HUES48 (cell line): Measurements from ENCODE around the gene RAPGEF2.
A peak's percentile ranks its signal among the peaks of the same experiment; 100 is the strongest.
"Not testable (repeated sequence)": the region's sequence is repeated elsewhere in the genome, so short reads cannot be mapped to it uniquely, and the experiment has no call there.

Experiments used
- H3K27ac ChIP-seq: one replicate; pipeline ENCODE4 v1.7.0; 2013; ENCODE audit warnings: low read depth, low read length, inconsistent platforms
- H3K27me3 ChIP-seq: 2 replicates; pipeline ENCODE4 v1.6.1; 2013; ENCODE audit warnings: mild to moderate bottlenecking, low read length; ENCODE audit not compliant: control insufficient read depth, insufficient read depth
- H3K36me3 ChIP-seq: 2 replicates; pipeline ENCODE4 v1.6.1; 2013; ENCODE audit warnings: low read length; ENCODE audit not compliant: control insufficient read depth, insufficient read depth
- H3K4me1 ChIP-seq: 2 replicates; pipeline ENCODE4 v1.6.1; 2013; ENCODE audit warnings: mild to moderate bottlenecking, low read length; ENCODE audit not compliant: control insufficient read depth, insufficient read depth
- H3K4me3 ChIP-seq: 2 replicates; pipeline ENCODE4 v1.5.1; 2013; ENCODE audit warnings: mild to moderate bottlenecking, low read depth, low read length
- H3K9ac ChIP-seq: 2 replicates; pipeline ENCODE4 v1.6.1; 2013; ENCODE audit warnings: mild to moderate bottlenecking, low read depth, low read length, moderate library complexity
- H3K9me3 ChIP-seq: 2 replicates; pipeline ENCODE4 v1.6.1; 2013; ENCODE audit warnings: low read length; ENCODE audit not compliant: control insufficient read depth, insufficient read depth

RAPGEF2 gene

DNA sequence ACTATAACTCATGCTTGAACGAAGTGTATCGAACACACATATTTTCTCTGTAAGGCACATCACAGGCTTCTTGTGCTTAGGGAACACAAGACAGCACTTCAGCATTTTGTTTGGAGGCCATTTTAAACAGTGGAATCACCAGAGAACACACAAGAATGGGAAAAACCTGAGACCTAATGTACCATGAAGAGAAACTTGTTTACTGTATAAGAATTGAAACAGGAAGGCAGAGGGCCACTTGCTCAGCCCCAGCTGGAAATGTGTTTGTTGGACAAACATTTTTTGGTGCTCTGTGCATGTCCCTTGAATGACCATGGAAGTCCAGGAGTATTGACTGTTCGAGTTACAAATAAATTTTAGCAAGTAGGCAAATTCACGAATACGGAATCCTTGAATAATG is 47.5 kb downstream of the RAPGEF2 start:
- Histone ChIP-seq H3K4me1 (peaks cover 20% of the 10 kb centered on the region), H3K36me3 (no peaks in the 10 kb centered on the region), H3K27me3 (no peaks in the 10 kb centered on the region), H3K9ac (no peak overlapping the region), H3K27ac (peak overlapping the region; percentile 38), H3K4me3 (no peak overlapping the region), H3K9me3 (no peaks in the 10 kb centered on the region)

DNA sequence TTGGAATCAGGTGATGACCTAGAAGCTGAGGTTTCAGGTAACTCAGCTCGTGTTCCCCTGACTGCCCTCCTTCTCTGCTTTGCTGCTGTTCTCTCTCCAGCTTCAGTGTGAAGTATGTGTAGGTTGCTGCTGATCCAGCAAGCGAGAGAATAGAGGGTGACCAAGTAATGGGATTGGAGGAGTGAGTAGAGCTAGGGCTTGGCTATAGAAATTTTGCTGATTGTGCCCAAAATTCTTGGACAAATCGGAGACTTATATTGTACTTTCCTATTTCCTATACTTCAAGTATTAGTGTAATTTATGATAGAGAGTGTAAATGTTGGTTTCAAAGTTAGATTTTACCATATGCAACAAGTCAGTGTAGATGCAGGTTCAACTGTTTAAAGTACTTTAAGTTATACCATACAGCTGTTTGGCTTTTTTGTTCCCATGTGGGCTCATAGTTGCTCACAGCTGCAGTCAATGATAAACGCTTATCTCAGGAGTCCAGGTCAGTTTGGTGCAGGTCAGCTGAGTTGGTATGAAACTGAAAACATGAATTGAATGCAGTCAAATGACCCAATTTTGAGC is 48.0 kb downstream of the RAPGEF2 start:
- no peak overlapping the region for H3K4me3 ChIP-seq
- no peaks in the 10 kb centered on the region for H3K9me3 ChIP-seq
- no peak overlapping the region for H3K9ac ChIP-seq
- H3K27me3 ChIP-seq: no peaks in the 10 kb centered on the region
- no peaks in the 10 kb centered on the region for H3K36me3 ChIP-seq
- H3K4me1 ChIP-seq: peaks cover 20% of the 10 kb centered on the region
- H3K27ac ChIP-seq: peak overlapping the region; percentile 38

DNA sequence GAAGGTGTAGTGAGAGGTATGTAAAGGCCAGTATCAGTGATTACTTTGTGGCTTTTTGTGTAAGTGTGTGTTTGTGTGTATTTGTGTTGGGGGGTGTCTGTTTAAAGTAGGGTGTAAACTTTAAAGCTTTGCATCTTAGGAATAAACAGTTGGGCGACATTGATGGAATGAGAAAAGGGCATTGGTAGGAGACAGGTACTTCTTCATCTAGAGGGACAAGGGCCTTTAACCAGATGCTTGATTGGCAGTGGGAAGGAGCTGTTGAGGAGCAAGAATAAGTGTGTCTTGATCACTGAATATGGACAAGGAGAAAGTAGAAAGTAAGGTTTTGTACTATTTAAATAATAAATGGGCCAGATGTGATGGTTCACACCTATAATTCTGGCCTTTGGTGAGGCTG is 48.8 kb downstream of the RAPGEF2 start:
- H3K27me3 ChIP-seq: no peaks in the 10 kb centered on the region
- no peak overlapping the region for H3K4me3 ChIP-seq
- H3K9me3 ChIP-seq: no peaks in the 10 kb centered on the region
- peaks cover 23% of the 10 kb centered on the region for H3K4me1 ChIP-seq
- H3K36me3 ChIP-seq: no peaks in the 10 kb centered on the region
- no peak overlapping the region for H3K9ac ChIP-seq
- H3K27ac ChIP-seq: no peak overlapping the region

DNA sequence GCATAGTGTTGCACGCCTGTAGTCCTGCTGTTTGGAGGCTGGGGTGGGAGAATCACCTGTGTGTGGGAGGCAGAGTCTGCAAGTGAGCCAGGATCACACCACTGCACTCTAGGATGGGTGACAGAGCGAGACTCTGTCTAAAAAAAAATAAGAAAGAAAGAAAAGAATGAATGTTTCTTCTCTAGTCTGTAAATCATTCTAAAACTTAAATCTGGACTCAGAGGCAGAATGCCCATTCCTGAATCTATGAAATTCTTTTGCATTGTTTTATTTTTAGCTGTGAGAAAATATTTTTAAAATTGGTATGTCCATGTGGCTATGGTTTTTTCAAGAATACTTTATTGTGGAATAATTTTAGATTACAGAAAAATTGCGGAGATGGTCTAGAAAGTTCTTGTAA is 49.3 kb downstream of the RAPGEF2 start:
- H3K27ac ChIP-seq: no peak overlapping the region
- no peaks in the 10 kb centered on the region for H3K36me3 ChIP-seq
- no peaks in the 10 kb centered on the region for H3K27me3 ChIP-seq
- H3K9ac ChIP-seq: no peak overlapping the region
- peaks cover 27% of the 10 kb centered on the region for H3K4me1 ChIP-seq
- no peak overlapping the region for H3K4me3 ChIP-seq
- H3K9me3 ChIP-seq: no peaks in the 10 kb centered on the region

DNA sequence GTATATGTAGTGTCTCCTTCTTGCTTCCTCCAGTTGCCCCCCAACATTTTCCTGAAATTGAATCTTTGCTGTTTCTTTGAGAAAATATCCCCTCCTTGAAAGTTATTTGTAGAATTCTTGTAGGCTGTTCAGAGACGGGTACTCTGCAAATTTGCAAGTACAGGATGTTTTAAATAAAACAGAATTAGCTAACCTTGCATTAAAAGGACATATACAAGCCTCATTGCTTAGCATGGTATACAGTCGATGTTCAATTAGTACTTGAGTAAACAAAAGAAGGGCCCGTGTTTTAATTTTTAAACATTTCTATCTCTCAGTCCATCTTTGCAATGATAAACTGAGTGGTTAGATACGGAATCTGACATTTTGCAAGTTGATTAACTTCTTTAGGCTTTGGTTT is 50.8 kb downstream of the RAPGEF2 start:
- H3K9me3 ChIP-seq: no peaks in the 10 kb centered on the region
- no peaks in the 10 kb centered on the region for H3K36me3 ChIP-seq
- peaks cover 41% of the 10 kb centered on the region for H3K4me1 ChIP-seq
- no peak overlapping the region for H3K9ac ChIP-seq
- H3K27ac ChIP-seq: no peak overlapping the region
- no peaks in the 10 kb centered on the region for H3K27me3 ChIP-seq
- no peak overlapping the region for H3K4me3 ChIP-seq

DNA sequence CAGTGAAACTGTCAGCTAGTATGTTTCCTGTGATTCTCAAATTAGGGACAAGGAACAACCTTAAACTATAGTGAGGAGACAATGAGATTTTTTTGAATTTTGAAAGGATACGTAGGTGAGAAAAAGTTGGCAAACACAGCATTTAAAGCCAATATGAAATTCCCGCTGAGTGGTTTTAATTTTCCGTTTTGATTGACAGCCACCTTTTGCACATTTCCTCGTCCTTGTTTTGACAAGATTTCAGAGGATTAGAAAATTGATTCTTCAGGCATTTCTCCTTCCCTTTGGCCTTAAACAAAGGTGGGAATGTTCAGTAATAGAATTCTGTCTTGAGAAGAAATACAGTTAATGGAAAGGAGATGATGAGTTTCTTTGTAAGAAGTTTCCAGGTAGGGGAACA is 52.2 kb downstream of the RAPGEF2 start:
- H3K36me3 ChIP-seq: no peaks in the 10 kb centered on the region
- peaks cover 45% of the 10 kb centered on the region for H3K4me1 ChIP-seq

DNA sequence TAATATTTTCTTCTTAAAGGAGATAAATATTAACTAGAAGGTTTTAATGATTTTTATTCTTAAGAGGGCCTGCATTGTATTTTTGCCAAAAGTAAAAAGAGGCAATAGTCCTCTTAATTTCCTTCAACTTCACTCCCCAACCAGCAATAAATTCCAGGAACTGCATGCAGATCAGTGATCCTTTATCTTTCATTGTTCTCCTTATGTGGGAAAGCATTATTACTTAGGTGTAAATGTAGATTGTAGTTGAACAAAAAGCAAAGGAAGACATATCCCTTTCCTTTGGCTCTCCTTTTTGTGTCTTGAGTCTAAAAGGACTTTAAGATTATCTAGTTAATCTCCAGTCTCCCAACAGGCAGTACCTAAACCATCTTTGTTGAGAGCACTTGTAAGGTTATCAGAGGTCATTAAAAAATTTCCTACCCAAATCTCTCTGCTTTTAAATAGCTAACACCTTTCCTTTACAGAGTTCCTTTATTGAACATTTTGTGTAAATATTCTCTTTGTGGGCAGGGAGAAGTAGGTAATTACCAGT is 55.3 kb downstream of the RAPGEF2 start:
- Histone ChIP-seq H3K36me3 (no peaks in the 10 kb centered on the region), H3K27me3 (no peaks in the 10 kb centered on the region), H3K27ac (peak overlapping the region; percentile 5), H3K9ac (no peak overlapping the region), H3K4me1 (peaks cover 35% of the 10 kb centered on the region), H3K9me3 (no peaks in the 10 kb centered on the region), H3K4me3 (no peak overlapping the region)

More for the DNA sequence above, 52.2 kb downstream of the RAPGEF2 start:
- Histone ChIP-seq H3K9me3 (no peaks in the 10 kb centered on the region), H3K9ac (no peak overlapping the region), H3K27ac (peak overlapping the region; percentile 29), H3K4me3 (no peak overlapping the region), H3K27me3 (no peaks in the 10 kb centered on the region)

DNA sequence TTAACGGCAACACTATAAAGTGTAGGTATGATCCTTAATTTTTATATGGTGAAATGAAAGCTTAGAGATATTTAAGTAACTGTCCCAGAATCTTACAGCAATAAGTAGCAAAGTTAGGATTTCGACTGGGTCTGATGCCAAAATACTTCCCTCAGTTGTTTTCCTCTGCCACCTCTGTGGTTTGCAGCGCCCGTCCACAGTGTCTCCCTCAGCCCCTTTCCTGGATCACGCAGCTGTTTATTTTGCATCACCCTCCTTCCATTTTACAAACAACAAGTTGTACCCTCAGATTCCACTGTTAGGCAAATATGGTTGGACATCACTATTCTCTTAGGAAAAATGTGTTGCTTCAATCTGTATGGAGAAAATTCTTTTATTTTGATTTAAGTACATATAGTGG is 56.1 kb downstream of the RAPGEF2 start:
- H3K9me3 ChIP-seq: no peaks in the 10 kb centered on the region
- no peaks in the 10 kb centered on the region for H3K27me3 ChIP-seq
- H3K36me3 ChIP-seq: no peaks in the 10 kb centered on the region
- H3K4me1 ChIP-seq: peaks cover 32% of the 10 kb centered on the region
- H3K9ac ChIP-seq: no peak overlapping the region
- H3K27ac ChIP-seq: peak overlapping the region; percentile 5
- no peak overlapping the region for H3K4me3 ChIP-seq

DNA sequence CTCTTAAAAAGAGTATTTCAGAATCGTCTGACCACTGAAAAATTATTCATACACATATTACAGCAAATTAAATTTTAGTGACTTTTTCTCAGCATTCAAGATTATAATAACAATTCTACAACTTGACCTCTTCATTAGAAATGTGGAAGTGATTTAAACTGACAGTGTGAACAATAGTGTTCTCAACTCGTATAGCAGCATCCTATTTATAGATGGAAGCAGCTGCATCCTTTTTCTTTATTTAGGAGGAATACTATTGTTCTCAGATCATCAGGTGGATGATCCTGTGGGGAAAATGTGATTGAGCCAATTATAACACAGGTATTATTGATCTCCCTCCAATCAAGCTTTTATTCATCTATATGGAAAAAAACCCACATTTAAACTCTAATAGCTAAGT is 56.7 kb downstream of the RAPGEF2 start:
- Histone ChIP-seq H3K27me3 (no peaks in the 10 kb centered on the region), H3K4me3 (no peak overlapping the region), H3K9ac (no peak overlapping the region), H3K9me3 (no peaks in the 10 kb centered on the region), H3K4me1 (peaks cover 32% of the 10 kb centered on the region), H3K27ac (no peak overlapping the region), H3K36me3 (no peaks in the 10 kb centered on the region)

DNA sequence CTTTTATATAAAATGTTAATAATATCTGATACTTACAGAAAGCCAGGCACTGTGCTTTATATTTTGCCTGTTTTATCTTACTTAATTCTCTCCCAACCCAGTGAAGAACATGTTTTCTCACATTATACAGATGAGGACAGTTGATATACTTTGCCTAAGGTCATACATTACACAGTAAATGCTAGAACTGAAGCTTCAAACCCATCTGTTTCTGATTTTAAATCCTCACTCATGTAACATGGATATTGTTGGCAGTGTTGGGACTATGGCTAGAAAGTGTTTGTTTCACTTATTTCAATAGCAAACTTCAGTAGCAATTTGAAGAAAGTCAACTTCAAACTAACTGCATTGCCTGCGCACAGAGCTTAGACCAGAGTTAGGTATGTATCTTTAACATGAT is 57.4 kb downstream of the RAPGEF2 start:
- no peak overlapping the region for H3K9ac ChIP-seq
- H3K36me3 ChIP-seq: no peaks in the 10 kb centered on the region
- no peaks in the 10 kb centered on the region for H3K9me3 ChIP-seq
- H3K27ac ChIP-seq: no peak overlapping the region
- no peak overlapping the region for H3K4me3 ChIP-seq
- peaks cover 32% of the 10 kb centered on the region for H3K4me1 ChIP-seq
- no peaks in the 10 kb centered on the region for H3K27me3 ChIP-seq

DNA sequence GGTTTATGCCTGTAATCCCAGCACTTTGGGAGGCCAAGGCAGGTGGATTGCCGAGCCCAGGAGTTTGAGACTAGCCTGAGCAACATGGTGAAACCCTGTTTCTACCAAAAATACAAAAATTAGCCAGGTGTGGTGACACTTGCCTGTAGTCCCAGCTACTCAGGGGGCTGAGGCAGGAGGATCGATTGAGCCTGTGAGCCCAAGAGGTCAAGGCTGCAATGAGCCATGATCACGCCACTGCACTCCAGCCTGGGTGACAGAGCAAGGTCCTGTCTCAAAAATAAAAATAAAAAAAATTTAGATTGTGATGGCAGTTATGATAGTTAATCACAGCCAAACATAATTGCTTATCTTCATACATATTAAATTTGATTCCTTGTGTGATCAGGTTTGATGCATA is 58.6 kb downstream of the RAPGEF2 start:
- H3K4me1 ChIP-seq: peaks cover 26% of the 10 kb centered on the region
- H3K4me3 ChIP-seq, H3K9ac ChIP-seq, H3K36me3 ChIP-seq, H3K27me3 ChIP-seq, H3K9me3 ChIP-seq, H3K27ac ChIP-seq: not testable (repeated sequence)
